CD4-positive, alpha-beta T cell treated with Interleukin-15 for 1 hour (primary cell): Measurements from ENCODE around the gene PRRC2B.
"Not testable (repeated sequence)": the region's sequence is repeated elsewhere in the genome, so short reads cannot be mapped to it uniquely, and the experiment has no call there.

ENCODE experiments used
- DNase-seq: peaks from one replicate; pipeline ENCODE4 v3.0.0-alpha.2; 2020

Gene PRRC2B

GRCh38 chr9:131492070-131492469 lies 98.2 kb downstream of the PRRC2B start:
- no peak for DNase-seq

GRCh38 chr9:131494296-131494870 lies 100.5 kb downstream of the PRRC2B start:
- no peak for DNase-seq

DNA sequence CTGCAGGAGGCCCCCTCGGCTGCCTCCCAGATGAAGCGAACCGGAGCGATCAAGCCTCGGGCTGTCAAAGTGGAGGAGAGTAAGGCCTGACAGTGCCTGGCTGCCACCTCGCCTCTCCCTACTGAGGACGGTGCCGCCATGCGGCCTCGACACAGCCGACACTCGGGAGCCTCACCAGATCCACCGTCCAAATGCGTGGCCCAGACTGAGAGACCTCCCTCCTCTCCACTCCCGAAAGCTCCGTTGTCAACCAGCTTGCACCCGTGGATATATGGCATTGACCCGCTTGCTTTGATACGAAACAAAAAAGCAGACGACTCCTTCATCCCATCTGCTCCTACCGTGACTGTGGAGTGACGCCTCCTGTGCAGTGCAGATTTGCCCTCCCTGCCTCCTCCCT lies 101.9 kb downstream of the PRRC2B start:
- no peak for DNase-seq

DNA sequence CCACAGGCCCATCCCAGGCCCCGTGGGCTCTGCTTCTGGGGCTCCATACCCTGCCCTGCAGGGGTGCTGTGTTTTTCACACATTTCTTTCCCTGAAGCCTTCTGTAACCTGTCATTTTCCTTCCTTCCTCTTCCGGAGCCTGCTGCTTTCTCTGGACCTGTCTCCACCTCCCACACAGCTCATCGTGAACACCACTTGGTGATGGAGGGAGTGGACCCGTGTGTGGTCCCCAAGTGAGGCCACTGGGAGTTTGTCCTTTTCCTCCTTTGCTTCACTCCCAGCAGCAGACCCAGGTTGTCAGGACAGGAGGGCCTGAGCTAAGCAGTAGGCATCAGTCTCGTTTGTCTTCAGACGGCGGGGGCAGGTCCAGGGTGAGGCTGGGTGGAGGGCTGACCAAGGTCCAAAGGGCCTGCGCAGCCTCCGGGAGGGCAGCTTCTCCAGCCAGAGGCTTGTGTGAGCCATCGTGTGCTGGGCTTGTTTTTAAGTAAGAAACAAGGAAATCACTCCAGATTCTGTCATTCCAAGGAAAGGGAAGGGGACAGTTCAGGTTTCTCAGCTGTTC lies 103.0 kb downstream of the PRRC2B start:
- no peak for DNase-seq

GRCh38 chr9:131499254-131499767 lies 105.4 kb downstream of the PRRC2B start:
- DNase-seq: no peak

DNA sequence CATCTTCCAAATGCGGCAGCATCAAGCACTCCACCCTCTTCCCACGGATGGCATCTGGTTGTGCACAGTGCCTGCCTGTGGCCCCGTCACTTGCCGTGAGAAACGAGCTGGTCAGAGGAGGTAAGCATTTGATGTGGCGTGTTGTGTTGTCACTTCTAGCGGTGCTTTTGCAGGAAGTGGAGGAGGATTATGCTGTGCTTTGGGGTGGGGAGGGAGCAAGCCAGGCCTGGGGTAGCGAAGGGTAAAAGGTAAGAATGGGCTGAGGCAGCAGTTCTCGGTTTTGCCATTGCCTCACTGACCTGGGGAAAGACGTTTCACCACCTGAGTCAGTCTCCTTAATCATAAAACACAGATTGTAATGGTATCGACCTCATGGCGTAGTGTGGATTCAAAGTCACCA lies 106.5 kb downstream of the PRRC2B start:
- peak; percentile 66 for DNase-seq

DNA sequence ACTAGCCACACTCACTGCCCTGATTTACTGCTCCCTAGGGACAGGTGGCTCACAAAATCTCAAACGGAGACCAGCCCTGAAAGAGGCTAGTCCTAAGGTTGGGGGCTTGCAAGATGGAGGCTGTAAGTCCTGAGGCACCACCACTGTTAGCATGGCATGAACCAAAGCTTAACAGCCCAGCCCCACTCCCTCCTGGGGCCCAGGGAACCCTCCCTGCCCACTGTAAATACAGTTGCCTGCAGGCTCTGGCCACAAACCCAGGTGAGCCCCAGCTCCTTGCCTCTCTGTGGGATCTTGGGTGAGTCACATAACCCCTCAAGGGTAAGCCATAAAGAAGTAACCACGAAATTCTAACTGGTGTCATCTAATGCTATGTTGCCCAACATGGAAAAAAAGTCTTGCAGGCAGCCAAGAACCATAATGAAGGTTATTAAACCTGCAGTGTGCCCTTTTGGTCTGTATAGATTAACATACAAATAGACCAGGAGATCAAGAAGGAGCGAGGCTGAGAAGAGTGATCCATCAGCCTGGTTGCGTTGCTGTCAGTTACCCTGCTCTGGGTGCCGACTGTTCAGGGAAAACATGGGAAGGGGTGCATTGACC lies 107.2 kb downstream of the PRRC2B start:
- DNase-seq: no peak

GRCh38 chr9:131502781-131503625 lies 109.1 kb downstream of the PRRC2B start, which contains the start of gene POMT1:
Gene POMT1 (plus strand): TSS chr9:131502918. CDS start chr9:131504219, 1,301 bp downstream.
- DNase-seq: peak; percentile 91

- peak; percentile 46 for DNase-seq
These were observed 110.0 kb downstream of the PRRC2B start for GRCh38 chr9:131503626-131504465.

DNA sequence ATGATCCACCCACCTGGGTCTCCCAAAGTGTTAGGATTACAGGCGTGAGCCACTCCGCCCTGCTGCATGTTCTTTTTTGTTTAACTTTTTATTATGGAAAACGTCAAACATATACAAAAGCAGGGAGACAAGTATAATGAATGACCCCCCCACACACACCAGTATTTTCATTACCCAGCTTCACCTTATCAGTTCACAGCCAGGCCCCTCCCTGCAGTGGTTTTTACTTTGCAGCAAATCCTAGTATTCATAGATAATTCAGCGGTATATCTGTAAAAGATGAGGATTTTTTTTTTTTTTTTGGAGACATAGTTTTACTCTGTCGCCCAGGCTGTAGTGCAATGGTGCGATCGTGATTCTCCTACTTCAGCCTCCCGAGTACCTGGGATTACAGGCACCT lies 111.1 kb downstream of the PRRC2B start:
- no peak for DNase-seq

DNA sequence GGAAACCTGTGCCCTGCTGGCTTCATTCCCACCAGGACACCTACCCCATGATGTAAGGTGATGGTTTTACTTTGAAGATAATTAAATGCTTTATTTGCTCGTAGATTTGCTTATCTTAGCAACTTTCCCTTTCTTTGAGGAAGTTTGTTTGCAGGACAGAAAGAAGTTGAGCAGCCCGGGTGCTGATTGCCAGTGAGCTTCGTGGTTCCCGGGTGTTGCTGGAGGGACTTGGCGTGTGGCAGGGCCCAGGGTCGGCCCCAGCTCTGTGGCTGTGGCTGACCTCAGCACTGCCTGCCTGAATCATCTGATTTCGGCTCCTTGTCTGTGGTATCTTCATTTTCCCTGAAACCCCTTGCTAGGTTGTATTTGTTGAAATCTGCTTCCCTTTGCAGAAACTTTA lies 117.5 kb downstream of the PRRC2B start:
- DNase-seq: no peak

DNA sequence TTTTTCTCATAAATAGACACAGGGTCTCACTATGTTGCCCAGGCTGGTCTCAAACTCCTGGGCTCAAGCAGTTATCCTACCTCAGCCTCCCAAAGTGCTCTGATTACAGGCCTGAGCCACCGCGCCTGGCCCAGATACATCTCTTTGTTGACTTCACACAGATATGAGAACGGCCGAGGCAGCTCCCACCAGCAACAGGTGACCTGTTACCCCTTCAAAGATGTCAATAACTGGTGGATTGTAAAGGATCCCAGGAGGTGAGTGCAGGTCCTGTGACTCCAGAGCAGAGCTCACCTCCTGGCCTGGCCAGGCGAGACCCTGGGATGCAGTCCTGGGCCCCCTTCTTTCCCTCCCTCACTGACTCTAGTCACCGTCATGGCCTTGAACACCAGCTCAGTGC lies 118.0 kb downstream of the PRRC2B start:
- DNase-seq: no peak

DNA sequence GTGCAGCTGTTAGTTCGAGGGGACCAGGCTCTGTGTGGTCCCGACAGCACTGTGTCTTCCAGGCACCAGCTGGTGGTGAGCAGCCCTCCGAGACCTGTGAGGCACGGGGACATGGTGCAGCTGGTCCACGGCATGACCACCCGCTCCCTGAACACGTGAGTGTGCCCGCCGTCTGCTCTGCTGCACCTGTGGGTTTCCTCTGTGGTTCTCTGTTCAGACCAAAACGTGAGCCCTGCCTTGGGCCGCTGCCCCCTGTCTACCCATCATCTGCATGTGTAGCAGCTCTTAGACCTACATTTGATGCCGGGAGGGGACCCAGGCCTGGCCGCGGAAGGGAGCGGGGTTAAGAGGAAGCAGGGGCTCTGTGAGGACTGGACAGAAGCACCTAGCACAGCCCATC lies 119.3 kb downstream of the PRRC2B start:
- no peak for DNase-seq

GRCh38 chr9:131515559-131516031 lies 121.7 kb downstream of the PRRC2B start:
- DNase-seq: not testable (repeated sequence)

DNA sequence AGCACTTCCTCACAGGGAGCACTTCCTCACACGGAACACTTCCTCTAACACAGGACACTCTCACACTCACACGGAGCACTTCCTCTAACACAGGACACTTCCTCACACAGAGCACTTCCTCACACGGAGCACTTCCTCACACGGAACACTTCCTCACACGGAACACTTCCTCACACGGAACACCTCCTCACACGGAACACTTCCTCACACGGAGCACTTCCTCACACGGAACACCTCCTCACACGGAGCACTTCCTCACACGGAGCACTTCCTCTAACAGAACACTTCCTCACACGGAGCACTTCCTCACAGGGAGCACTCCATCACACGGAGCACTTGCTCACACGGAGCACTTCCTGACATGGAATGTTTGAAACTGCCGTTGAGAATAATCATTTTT lies 122.2 kb downstream of the PRRC2B start:
- DNase-seq: no peak

DNA sequence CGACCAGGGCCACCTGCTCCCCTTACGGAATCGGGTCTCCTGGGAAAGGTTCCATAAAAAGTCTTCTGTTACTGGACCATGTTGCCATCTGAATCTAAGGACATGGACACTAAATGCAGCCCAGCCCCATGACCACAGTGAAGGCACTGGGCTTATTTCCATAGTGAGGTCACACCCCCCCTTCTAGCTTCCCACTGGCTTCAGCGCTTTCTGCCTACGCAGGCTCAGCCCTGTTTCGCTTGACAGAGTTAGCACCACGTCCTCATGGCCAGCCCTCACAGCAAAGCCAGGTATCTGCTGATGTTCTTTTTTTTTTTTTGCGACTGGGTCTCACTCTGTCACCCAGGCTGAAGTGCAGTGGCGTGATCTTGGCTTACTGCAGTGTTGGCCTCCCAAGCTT lies 123.0 kb downstream of the PRRC2B start:
- DNase-seq: no peak

GRCh38 chr9:131517761-131518190 lies 123.9 kb downstream of the PRRC2B start:
- no peak for DNase-seq

DNA sequence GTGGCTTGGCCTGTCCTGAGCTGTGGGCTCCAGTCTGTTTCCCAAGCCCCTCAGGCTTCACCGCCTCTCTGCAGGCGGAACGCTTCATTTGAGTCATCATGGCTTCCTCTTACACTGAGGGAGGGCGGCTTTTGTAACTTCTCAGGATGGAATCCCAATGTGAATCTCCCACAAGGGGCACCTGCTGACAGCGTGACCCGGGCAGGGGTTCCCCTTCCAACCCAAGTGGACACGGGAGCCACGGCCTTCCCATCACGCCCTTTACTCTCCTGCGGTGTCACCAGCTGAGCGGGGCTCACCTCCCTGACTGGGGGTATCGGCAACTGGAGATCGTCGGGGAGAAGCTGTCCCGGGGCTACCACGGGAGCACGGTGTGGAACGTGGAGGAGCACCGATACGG lies 124.7 kb downstream of the PRRC2B start:
- DNase-seq: no peak

DNA sequence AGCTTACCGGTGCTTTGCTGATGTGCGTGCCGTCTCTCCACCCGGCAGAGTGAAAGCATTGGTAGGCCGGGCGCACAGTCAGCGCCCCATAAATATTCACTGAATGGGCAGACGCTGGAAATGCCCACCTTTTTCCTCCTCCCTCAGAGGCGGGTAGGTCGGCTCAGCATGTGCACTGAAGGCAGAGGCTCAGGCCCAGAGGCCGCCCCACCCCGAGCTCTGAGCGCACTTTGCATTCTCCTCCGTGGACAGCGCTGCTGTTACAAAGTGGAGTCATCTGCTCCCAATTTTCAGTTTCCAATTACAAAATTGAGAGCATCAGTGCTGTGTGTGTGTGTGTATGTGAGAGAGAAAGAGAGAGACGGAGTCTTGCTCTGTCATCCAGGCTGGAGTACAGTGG lies 126.6 kb downstream of the PRRC2B start:
- DNase-seq: no peak

- no peak for DNase-seq
These were observed 127.3 kb downstream of the PRRC2B start for GRCh38 chr9:131521203-131521602.

DNA sequence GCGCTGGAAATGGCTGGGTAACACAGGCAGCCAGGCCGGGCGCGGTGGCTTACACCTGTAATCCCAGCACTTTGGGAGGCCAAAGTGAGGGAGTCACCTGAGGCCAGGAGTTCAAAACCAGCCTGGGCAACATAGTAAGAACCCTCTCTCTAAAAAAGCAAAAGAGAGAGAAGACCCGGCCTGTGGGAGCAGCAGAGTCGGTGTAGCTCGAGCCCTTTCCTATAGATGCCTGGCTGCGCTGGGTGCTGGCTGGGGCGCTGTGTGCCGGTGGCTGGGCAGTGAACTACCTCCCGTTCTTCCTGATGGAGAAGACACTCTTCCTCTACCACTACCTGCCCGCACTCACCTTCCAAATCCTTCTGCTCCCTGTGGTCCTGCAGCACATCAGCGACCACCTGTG lies 127.9 kb downstream of the PRRC2B start:
- no peak for DNase-seq
